Stimulated activated CD4-positive, alpha-beta T cell treated with anti-CD3 and anti-CD28 coated beads, Interleukin-2, amount 100 ng/mL, for 24 hours (primary cell): ENCODE data around the gene RDH16.
"Not testable (repeated sequence)": the region's sequence is repeated elsewhere in the genome, so short reads cannot be mapped to it uniquely, and the experiment has no call there.

Experiments used
- DNase-seq, 2 donors: peaks; one replicate each; pipeline ENCODE4 v3.0.0-alpha.2; 2020

The RDH16 gene

DNA sequence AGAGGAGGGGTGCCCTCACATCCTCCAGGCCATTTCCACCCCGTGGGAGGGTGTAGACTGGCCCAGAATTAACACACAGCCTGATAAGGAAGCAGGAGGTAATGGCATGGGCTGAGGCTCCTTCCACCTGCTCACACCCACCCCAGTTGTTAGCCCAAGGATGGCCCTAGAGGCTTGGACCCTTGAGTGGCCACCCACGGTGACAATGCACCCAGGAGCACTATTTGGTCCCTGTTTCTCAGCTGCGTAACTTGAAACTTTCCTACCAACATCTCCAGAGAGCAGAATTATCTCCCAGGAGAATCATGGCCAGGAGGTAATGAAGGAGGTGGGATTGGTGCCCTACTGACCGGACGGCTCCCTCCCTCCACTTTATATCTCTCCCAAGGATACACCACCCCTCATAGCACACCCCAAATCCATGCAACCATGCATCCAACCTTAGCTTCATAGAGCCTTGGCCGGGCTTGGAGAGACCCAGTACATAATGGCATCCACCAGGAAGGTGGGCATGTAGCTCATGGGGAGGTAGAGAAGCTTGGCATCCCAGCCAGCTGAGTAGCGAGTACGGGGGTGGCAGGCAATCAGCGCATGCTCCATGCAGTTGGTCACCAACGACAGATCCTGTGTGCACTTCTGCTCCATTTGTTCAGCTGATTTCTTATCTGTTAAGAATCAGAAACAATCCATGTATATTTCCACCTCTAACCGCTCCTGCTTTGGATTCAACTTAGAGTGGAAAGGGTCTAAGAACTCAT, 5.6 kb downstream of the RDH16 start:
- no peak for DNase-seq

DNA sequence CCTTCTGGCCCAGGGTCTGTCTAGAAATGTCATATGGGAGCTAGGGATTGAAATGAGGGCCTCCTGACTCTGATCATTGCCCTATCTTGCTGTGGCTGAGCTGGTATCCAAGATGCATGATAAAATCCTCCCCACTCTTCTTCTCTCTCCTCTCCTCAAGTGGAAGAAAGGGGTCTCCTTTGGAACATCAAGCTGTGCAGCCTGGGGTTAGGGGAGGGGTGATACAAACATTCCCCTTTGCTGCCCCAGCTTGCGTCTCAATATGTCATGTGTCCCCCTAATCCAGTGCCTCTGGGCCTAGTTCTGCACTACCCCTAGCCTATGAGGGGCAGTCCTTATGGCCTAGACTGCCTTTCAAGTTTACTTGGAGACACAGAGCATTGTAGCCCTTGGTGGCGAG, 8.5 kb downstream of the RDH16 start:
- no peak for DNase-seq

DNA sequence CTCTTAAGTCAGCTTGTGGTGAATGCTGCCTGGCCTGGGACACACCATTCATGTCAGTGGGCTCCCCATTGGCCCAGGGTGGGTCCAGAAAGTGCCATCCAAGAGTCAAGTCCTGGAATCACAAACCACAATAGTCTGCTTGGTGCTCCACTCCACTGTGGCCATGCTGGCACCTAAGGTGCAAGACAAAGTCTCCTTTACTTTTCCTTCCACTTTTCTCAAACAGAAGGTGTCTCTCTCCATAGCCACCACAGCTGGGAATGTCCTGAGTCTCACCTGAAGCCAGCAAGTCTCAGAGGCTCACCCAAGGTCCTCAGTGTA, 9.0 kb downstream of the RDH16 start:
- no peak for DNase-seq

GRCh38 chr12:56947633-56948456, 9.6 kb downstream of the RDH16 start:
- no peak for DNase-seq

DNA sequence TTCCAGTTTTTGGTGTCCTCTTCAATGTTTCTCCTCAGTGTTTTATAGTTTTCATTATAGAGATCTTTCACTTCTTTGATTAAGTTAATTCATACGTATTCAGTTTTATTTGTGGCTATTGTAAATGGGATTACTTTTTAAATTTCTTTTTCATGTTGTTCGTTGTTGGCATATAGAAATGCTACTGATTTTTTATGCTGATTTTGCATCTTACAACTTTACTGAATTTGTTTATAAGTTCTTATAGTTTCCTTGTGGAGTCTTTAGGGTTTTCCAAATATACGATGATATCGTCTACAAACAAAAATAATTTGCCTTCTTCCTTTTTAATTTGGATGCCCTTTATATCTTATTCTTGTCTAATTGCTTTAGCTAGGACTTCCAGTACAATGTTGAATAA, 13.5 kb downstream of the RDH16 start:
- no peak for DNase-seq

DNA sequence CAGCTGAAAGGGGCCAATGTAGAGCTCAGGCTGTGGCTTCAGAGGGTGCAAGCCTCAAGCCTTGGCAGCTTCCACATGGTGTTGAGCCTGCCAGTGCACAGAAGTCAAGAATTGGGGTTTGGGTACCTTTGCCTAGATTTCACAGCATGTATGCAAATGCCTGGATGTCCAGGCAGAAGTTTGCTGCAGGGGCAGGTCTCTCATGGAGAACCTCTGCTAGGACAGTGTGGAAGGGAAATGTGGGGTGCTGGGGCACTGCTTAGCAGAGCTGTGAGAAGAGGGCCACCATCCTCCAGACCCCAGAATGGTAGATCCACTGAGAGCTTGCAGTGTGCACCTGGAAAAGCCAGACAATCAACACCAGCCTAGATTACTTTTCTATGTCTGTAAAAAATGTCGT, 14.0 kb downstream of the RDH16 start:
- DNase-seq: not testable (repeated sequence)

GRCh38 chr12:56941299-56942017, 15.9 kb downstream of the RDH16 start:
- DNase-seq: no peak

DNA sequence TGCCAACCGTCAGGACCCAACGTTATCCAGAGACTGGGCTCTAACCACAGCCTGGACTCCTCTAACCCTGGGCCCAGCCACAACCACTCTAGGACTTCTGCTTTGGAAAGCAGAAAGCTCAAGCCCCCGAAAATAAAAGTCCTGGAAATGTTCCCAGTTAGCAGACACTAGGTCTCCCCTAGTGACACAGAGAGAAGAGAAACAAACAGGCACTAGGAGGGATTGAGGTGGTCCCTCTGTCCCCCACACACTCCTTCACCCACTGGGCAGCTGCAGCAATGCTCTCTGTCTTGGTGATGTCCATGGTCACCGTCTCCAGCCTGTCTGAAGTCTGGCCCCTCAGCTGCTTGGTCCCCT, 16.5 kb downstream of the RDH16 start:
- not testable (repeated sequence) for DNase-seq

GRCh38 chr12:56935752-56936151, 21.7 kb downstream of the RDH16 start:
- DNase-seq: no peak

DNA sequence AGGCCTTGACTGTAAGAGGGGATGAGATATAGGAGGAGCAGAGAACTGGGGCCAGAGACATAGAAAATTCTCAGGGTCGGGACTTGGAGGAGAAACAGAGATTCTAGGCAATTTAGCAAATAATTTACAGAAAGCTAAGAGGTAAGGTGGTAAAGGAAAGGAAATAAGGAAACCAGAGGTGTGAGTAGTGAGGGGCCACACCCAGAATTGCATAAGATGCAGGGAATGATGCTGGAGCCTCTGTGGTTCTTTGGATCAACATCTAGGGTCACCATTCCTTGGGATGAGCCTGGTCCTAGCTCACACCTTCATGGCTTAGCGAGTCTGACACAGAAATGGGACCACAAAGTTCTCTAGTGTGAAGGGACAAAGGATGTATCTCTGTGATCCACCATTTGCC, 22.3 kb downstream of the RDH16 start:
- DNase-seq: no peak

- DNase-seq: no peak
Observed at GRCh38 chr12:56933826-56934625, 23.4 kb downstream of the RDH16 start, which contains the start of gene SDR9C7. TSS of gene SDR9C7 (minus strand) at chr12:56934408. CDS start at chr12:56934261, 147 bp downstream.

GRCh38 chr12:56932867-56933266, 24.5 kb downstream of the RDH16 start:
- DNase-seq: no peak

GRCh38 chr12:56932146-56932545, 25.3 kb downstream of the RDH16 start:
- no peak for DNase-seq

GRCh38 chr12:56931474-56931978, 25.9 kb downstream of the RDH16 start:
- peak in 1 of 2 donors; percentile 12 for DNase-seq

DNA sequence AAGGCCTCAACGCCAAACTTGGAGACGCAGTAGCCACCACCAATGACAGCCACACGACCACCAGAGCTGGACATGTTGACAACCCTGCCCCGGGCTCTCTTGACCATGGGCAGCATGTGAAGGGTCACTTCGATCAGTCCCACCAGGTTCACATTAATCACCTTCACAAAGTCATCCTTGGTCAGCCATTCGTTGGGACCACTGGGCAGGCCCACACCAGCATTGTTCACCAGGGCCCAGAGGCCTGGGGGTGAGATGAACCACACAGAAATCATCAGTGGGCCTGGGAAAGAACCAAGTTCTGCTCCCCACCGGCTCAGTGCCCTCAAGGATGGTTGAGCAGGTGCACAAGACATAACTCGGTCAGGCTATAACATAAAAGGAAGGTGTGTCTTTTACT, 27.2 kb downstream of the RDH16 start:
- DNase-seq: no peak

DNA sequence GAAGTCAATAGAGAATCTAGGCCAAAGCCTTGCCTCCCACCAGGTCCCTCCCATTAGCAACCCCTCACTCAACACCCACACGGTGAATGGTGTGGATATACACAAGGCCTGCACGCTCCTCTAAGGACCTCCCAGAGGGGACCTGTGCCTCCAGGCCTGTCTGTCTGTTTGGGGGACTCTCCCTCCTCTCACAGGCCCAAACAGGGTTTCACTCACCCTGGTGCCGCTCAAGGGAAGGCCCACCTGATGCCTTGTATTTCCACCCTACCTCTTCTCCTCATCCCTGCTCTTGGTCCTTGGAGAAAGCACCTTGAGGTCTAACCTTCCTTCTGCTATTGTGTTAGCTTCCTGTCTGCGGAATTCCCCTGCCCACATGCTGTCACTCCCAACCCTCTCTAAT, 27.6 kb downstream of the RDH16 start:
- no peak for DNase-seq

GRCh38 chr12:56928262-56928661, 29.1 kb downstream of the RDH16 start:
- DNase-seq: no peak

- no peak for DNase-seq
Observed at GRCh38 chr12:56927281-56927680, 30.1 kb downstream of the RDH16 start.

GRCh38 chr12:56922031-56922430, 35.4 kb downstream of the RDH16 start:
- no peak for DNase-seq

GRCh38 chr12:56921346-56921745, 36.1 kb downstream of the RDH16 start:
- DNase-seq: no peak

DNA sequence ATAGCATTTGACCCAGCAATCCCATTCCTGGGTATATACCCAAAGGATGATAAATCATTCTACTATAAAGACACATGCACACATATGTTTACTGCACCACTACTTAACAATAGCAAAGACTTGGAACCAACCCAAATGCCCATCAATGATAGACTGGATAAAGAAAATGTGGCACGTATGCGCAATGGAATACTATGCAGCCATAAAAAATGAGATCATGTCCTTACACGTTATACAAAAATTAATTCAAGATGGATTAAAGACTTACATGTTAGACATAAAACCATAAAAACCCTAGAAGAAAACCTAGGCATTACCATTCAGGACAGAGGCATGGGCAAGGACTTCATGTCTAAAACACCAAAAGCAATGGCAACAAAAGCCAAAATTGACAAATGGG, 39.3 kb downstream of the RDH16 start:
- not testable (repeated sequence) for DNase-seq

DNA sequence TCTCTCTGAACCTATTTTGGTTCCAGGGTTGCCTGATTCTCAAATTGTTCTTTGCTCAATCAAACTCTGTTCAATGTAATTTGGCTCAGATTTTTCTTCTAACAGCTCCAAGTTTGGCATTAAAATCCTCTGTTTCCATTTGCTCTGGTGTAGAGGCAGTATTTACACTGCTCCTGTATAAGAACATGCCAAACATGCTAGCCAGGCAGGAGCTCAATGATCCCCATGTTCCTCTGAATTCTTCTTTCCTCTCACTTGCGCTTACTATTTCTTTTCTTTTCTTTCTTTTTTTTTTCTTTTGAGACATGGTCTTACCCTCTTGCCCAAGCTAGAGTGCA, 40.4 kb downstream of the RDH16 start:
- no peak for DNase-seq
